Activated CD4-positive, alpha-beta memory T cell treated with anti-CD3 and anti-CD28 coated beads, Interleukin-2, amount 10 ng/mL, durations not matched to agents 7 days and 5 days (primary cell): ENCODE data around the gene TJP1. TPM values are rescaled to one million over a fixed set of nuclear protein-coding genes. Genes with fewer than 3 reads are reported as not detected.

ENCODE experiments used
- CTCF ChIA-PET: fragments of 350-600 bp; sonication (Branson Sonifier 250); formaldehyde crosslinking; loops from one replicate; lab custom pipeline; 2021; ENCODE audit warnings: antibody characterized with exemption, inconsistent platforms; lab: Charles Lee
- POLR2A ChIA-PET: fragments of 350-600 bp; sonication (Branson Sonifier 250); formaldehyde crosslinking; loops from one replicate; lab custom pipeline; 2021; ENCODE audit warnings: antibody characterized with exemption; lab: Charles Lee
- DNase-seq: peaks from one replicate; pipeline ENCODE4 v3.0.0-alpha.2; 2020
- H3K27ac Mint-ChIP-seq: one replicate; pipeline ENCODE4 v1.8.0; 2021; ENCODE audit warnings: mild to moderate bottlenecking, mixed read lengths
- H3K27me3 Mint-ChIP-seq: one replicate; pipeline ENCODE4 v1.8.0; 2021; ENCODE audit warnings: mixed read lengths
- H3K36me3 Mint-ChIP-seq: one replicate; pipeline ENCODE4 v1.8.0; 2021; ENCODE audit warnings: low read depth, mixed read lengths
- H3K4me1 Mint-ChIP-seq: one replicate; pipeline ENCODE4 v1.8.0; 2021; ENCODE audit warnings: mixed read lengths
- H3K4me3 Mint-ChIP-seq: one replicate; pipeline ENCODE4 v1.8.0; 2021; ENCODE audit warnings: mild to moderate bottlenecking, mixed read lengths
- H3K9me3 Mint-ChIP-seq: one replicate; pipeline ENCODE4 v1.8.0; 2021; ENCODE audit warnings: mixed read lengths
- total RNA-seq, 2 experiments: library from RNA; stranded (reverse); gene quantifications; one replicate each; pipeline ENCODE4 v1.2.3, GENCODE V29; 2021

TJP1 gene
- not detected for total RNA-seq

DNA sequence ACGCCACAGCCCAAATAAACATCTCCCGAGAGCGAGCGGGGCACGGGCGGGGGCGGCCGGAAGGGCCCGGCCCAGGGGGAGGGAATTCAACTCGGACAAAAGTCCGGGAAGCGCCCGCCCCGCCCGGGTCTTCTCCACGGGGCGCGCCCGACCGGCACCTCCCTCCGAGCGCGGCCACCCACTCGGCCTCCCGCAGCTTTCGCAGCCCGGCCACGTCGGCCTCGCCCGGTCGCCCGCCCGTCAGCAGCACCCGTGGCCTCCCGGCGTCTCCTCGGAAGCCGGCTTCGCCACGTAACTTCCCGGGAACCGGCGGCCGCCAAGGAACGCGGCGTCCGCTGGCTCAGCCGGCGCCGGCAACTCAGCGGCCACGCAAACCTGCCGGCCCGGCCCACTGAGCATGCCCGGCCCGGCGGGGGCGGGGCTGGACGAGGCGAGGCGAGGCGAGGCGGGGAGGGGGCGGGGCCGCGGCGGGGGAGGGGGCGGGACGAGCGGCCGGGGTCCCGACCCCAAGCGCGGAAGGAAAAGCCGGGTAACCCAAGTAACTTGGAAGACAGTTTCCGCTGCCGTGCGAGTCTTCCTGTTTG lies at the start of gene TJP1:
Gene TJP1, minus strand, starts transcription at position 369 of the 584 bp plus-strand sequence. CDS start 440 bp downstream, outside the sequence.
- Mint-ChIP-seq H3K4me1 (peaks cover 15% of the 10 kb centered on the region), H3K9me3 (peaks cover 10% of the 10 kb centered on the region), H3K4me3 (peak within 1 kb of the TSS; percentile 27), H3K27ac (peak within 1 kb of the TSS; percentile 26), H3K36me3 (peaks cover 12% of the 10 kb centered on the region), H3K27me3 (peaks cover 49% of the 10 kb centered on the region)
- ChIA-PET POLR2A (no interaction called here), CTCF (no interaction called here)
- DNase-seq, result no peak

GRCh38 chr15:29871401-29871800 lies 49.1 kb upstream of the TJP1 start:
- ChIA-PET POLR2A (no interaction called here), CTCF (no interaction called here)
- H3K27me3 Mint-ChIP-seq, result peaks cover 3% of the 10 kb centered on the region
- DNase-seq, result no peak
- no peaks in the 10 kb centered on the region for H3K36me3 Mint-ChIP-seq
- H3K4me1 Mint-ChIP-seq, result no peaks in the 10 kb centered on the region
- H3K9me3 Mint-ChIP-seq, result no peaks in the 10 kb centered on the region
- H3K27ac Mint-ChIP-seq, result no peak overlapping the region
- H3K4me3 Mint-ChIP-seq, result no peak overlapping the region

GRCh38 chr15:29870495-29871151 lies 48.4 kb upstream of the TJP1 start:
- CTCF ChIA-PET, result no interaction called here
- POLR2A ChIA-PET, result no interaction called here
- no peaks in the 10 kb centered on the region for H3K4me1 Mint-ChIP-seq
- peaks cover 3% of the 10 kb centered on the region for H3K27me3 Mint-ChIP-seq
- H3K36me3 Mint-ChIP-seq, result no peaks in the 10 kb centered on the region
- H3K9me3 Mint-ChIP-seq, result no peaks in the 10 kb centered on the region
- no peak for DNase-seq
- H3K4me3 Mint-ChIP-seq, result no peak overlapping the region
- H3K27ac Mint-ChIP-seq, result no peak overlapping the region

DNA sequence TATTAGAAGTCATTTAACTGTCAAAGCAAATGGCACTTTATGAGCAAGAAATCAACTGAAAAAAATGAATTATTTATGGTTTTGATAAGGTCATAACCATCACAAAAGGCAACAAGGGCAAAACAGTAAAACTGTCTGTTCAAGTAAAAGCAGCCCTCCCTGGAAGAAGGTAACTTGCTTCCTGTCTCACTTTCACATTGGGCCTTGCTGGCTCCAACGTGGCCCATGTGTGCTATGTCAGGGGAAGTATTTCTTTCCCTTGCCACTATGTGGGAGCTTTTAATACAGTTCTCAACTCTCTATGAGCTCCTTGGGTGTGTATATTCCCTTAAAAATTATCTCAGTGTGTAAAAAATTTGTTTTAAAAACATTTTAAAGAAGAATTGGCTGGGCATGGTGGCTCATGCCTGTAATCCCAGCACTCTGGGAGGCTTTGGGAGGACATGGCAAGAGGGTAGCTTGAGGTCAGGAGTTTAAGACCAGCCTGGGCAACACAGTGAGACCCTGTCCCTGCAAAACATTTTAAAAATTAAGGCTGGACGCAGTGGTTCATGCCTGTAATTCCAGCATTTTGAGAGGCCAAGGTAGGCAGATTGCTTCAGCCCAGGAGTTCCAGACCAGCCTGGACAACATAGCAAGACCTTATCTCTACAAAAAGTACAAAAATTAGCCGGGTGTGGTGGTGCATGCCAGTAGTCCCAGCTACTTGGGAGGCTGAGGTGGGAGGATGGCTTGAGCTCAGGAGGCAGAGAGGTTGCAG lies 45.2 kb upstream of the TJP1 start:
- H3K9me3 Mint-ChIP-seq, result no peaks in the 10 kb centered on the region
- no peaks in the 10 kb centered on the region for H3K4me1 Mint-ChIP-seq
- DNase-seq, result no peak
- no peak overlapping the region for H3K27ac Mint-ChIP-seq
- H3K36me3 Mint-ChIP-seq, result no peaks in the 10 kb centered on the region
- CTCF ChIA-PET, result no interaction called here
- H3K27me3 Mint-ChIP-seq, result peaks cover 3% of the 10 kb centered on the region
- POLR2A ChIA-PET, result no interaction called here
- H3K4me3 Mint-ChIP-seq, result no peak overlapping the region

DNA sequence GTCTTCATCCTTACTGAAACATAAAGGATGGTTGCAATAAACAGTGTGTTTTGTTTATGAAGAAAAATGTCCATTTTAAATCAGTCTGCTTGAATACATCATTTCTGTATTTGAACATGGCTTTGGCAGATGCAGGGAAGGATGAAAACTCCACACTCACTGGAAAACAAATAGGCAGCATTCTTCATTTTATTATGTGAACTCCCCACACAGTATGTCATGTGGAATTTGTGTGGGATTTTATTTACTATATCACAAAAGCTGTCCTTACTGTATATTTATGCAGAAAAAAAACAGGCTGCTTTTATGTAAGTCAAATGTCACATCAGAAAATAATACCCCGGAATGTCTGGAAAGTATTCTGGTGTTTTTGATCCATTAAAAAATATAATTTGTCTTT lies 44.1 kb upstream of the TJP1 start:
- CTCF ChIA-PET, result no interaction called here
- Mint-ChIP-seq H3K36me3 (no peaks in the 10 kb centered on the region), H3K27me3 (peaks cover 3% of the 10 kb centered on the region), H3K4me3 (no peak overlapping the region), H3K4me1 (no peaks in the 10 kb centered on the region), H3K27ac (no peak overlapping the region), H3K9me3 (no peaks in the 10 kb centered on the region)
- no peak for DNase-seq
- POLR2A ChIA-PET, result no interaction called here

DNA sequence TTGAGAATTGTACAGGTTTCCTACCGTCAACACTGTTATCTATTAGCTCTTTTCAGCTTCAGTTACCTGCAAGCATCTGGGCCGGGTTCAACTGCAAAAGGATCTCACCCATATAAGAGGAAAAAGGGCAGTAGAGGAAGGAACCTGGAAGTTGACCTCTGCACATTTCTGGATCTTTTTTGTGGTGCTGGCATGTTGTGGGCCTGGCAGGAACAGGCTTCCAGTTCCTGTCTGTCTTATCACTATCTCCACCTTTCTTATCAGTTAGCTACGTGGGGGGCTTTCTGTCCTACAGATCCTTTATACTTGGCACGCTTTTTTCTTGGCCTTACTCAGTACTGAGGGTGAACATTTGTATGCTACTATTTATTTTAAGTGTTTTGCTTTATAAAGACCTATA lies 42.2 kb upstream of the TJP1 start:
- DNase-seq, result no peak
- no peaks in the 10 kb centered on the region for H3K9me3 Mint-ChIP-seq
- H3K36me3 Mint-ChIP-seq, result no peaks in the 10 kb centered on the region
- H3K27me3 Mint-ChIP-seq, result no peaks in the 10 kb centered on the region
- ChIA-PET CTCF (no interaction called here), POLR2A (no interaction called here)
- H3K27ac Mint-ChIP-seq, result no peak overlapping the region
- no peak overlapping the region for H3K4me3 Mint-ChIP-seq
- H3K4me1 Mint-ChIP-seq, result no peaks in the 10 kb centered on the region

- DNase-seq, result no peak
- POLR2A ChIA-PET, result no interaction called here
- Mint-ChIP-seq H3K27ac (no peak overlapping the region), H3K27me3 (no peaks in the 10 kb centered on the region), H3K4me1 (no peaks in the 10 kb centered on the region), H3K36me3 (no peaks in the 10 kb centered on the region), H3K4me3 (no peak overlapping the region), H3K9me3 (no peaks in the 10 kb centered on the region)
- CTCF ChIA-PET, result no interaction called here
Measured at GRCh38 chr15:29863438-29863837, 41.2 kb upstream of the TJP1 start.

DNA sequence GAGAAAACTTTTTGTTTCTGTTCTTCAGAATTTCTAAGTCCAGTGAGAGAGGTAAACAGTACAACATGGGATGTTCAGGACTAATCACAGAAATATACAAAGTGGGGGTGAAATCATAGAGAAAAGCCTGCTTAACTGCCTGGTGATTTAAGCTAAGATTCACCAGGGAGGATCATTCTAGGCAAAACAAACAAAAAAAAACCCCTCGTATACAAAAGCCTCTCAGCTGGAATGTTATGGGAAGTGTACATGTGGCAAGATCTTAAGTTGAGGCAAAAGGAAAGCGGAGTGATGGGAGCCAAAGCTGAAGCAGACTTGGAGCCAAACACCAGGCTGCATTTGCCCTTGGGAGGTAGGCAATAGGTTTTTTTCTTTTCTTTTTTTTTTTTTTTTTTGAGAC lies 40.0 kb upstream of the TJP1 start:
- Mint-ChIP-seq H3K4me1 (no peaks in the 10 kb centered on the region), H3K36me3 (no peaks in the 10 kb centered on the region), H3K27me3 (no peaks in the 10 kb centered on the region), H3K27ac (no peak overlapping the region), H3K4me3 (no peak overlapping the region), H3K9me3 (no peaks in the 10 kb centered on the region)
- DNase-seq, result no peak
- POLR2A ChIA-PET, result no interaction called here
- CTCF ChIA-PET, result no interaction called here

DNA sequence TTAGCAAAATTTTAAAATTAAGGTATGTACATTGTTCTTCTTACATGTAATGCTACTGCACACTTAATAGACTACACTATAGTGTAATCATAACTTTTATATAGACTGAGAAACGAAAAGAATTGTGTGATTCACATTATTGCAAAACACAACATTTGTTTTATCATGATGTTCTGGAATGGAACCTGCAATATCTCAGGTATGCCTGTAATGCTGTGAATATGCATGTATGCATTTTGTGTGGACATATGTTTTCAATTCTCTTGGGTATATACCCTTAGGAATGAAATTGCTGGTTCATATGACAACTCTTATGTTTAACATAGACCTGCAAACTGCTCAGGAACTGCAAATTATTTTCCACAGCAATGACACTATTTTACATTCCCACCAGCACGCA lies 38.6 kb upstream of the TJP1 start:
- H3K36me3 Mint-ChIP-seq, result no peaks in the 10 kb centered on the region
- no peak overlapping the region for H3K27ac Mint-ChIP-seq
- ChIA-PET CTCF (no interaction called here), POLR2A (no interaction called here)
- H3K4me1 Mint-ChIP-seq, result no peaks in the 10 kb centered on the region
- no peak overlapping the region for H3K4me3 Mint-ChIP-seq
- H3K9me3 Mint-ChIP-seq, result no peaks in the 10 kb centered on the region
- no peak for DNase-seq
- H3K27me3 Mint-ChIP-seq, result no peaks in the 10 kb centered on the region

- H3K9me3 Mint-ChIP-seq, result no peaks in the 10 kb centered on the region
- CTCF ChIA-PET, result no interaction called here
- H3K4me3 Mint-ChIP-seq, result no peak overlapping the region
- H3K36me3 Mint-ChIP-seq, result no peaks in the 10 kb centered on the region
- no peak for DNase-seq
- H3K4me1 Mint-ChIP-seq, result no peaks in the 10 kb centered on the region
- no peak overlapping the region for H3K27ac Mint-ChIP-seq
- POLR2A ChIA-PET, result no interaction called here
- H3K27me3 Mint-ChIP-seq, result no peaks in the 10 kb centered on the region
Measured at GRCh38 chr15:29859973-29860715, 37.9 kb upstream of the TJP1 start.

GRCh38 chr15:29859293-29859692 lies 37.0 kb upstream of the TJP1 start:
- Mint-ChIP-seq H3K4me3 (no peak overlapping the region), H3K4me1 (no peaks in the 10 kb centered on the region), H3K27ac (no peak overlapping the region), H3K36me3 (no peaks in the 10 kb centered on the region), H3K27me3 (no peaks in the 10 kb centered on the region), H3K9me3 (no peaks in the 10 kb centered on the region)
- POLR2A ChIA-PET, result no interaction called here
- DNase-seq, result no peak
- CTCF ChIA-PET, result no interaction called here

GRCh38 chr15:29857221-29857789 lies 35.0 kb upstream of the TJP1 start:
- H3K4me1 Mint-ChIP-seq, result no peaks in the 10 kb centered on the region
- no peak overlapping the region for H3K27ac Mint-ChIP-seq
- no peak overlapping the region for H3K4me3 Mint-ChIP-seq
- CTCF ChIA-PET, result no interaction called here
- DNase-seq, result no peak
- no peaks in the 10 kb centered on the region for H3K27me3 Mint-ChIP-seq
- POLR2A ChIA-PET, result no interaction called here
- no peaks in the 10 kb centered on the region for H3K36me3 Mint-ChIP-seq
- H3K9me3 Mint-ChIP-seq, result no peaks in the 10 kb centered on the region

- H3K4me3 Mint-ChIP-seq, result no peak overlapping the region
- H3K27me3 Mint-ChIP-seq, result no peaks in the 10 kb centered on the region
- ChIA-PET CTCF (no interaction called here), POLR2A (no interaction called here)
- DNase-seq, result no peak
- no peaks in the 10 kb centered on the region for H3K9me3 Mint-ChIP-seq
- H3K4me1 Mint-ChIP-seq, result no peaks in the 10 kb centered on the region
- no peak overlapping the region for H3K27ac Mint-ChIP-seq
- H3K36me3 Mint-ChIP-seq, result no peaks in the 10 kb centered on the region
Measured at GRCh38 chr15:29854413-29854812, 32.1 kb upstream of the TJP1 start.
